ENCODE data around the gene SAMD9L.

The SAMD9L gene

DNA sequence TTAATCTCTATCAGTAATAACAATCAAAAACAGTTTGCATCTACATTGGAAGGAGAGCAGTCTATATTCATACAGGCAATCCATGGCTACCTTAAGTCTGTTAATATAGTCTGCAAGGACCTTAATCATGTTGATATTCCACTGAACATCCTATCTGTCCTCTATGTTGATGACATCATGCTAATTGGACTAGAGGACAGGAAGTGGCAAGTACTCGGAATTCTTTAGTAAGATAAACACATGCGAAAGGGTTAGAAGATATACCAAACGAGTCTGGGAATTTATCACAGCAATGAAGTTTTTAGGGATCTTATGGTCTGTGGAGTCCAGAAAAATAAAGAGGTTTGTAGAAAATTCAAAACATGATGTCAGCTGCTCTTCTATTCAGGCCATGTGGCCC is 11.3 kb upstream of the SAMD9L start:
- POLR2A ChIA-PET: no interaction called here
- CTCF ChIA-PET: interaction anchor here (0.6 to 1.0 kb wide), 3 partner anchors 107 to 539 kb away, joined by 3 to 6 read pairs (median 4); no protein-coding TSS in a partner anchor
- no peak overlapping the region for H3K4me3 ChIP-seq (ENCODE audit: low read depth, low read length)
- no peaks in the 10 kb centered on the region for H3K4me1 ChIP-seq (ENCODE audit: control insufficient read depth, insufficient read depth, low read length)
- no peaks in the 10 kb centered on the region for H3K36me3 ChIP-seq (ENCODE audit: control insufficient read depth in 2 of 2, insufficient read depth in 1 of 2, low read length in 2 of 2)
- H3K27ac ChIP-seq (ENCODE audit: extremely low read depth, low read depth, low read length): no peak overlapping the region
- TF ChIP-seq ZNF169 (tag by site-specific recombination; IDR thresholded peaks at IDR 0.05) (no peak), ZNF530 (tag by site-specific recombination; IDR thresholded peaks at IDR 0.05; ENCODE audit: low read depth) (no peak), ELK4 (IDR thresholded peaks at IDR 0.05; ENCODE audit: borderline replicate concordance, low read depth, low read length) (no peak), ATF2 (tag by site-specific recombination; IDR thresholded peaks at IDR 0.05; ENCODE audit: low read depth) (peak; percentile 64; the same call in 1 of the 2 replicates)
- TF ChIP-seq, protein P1, sequence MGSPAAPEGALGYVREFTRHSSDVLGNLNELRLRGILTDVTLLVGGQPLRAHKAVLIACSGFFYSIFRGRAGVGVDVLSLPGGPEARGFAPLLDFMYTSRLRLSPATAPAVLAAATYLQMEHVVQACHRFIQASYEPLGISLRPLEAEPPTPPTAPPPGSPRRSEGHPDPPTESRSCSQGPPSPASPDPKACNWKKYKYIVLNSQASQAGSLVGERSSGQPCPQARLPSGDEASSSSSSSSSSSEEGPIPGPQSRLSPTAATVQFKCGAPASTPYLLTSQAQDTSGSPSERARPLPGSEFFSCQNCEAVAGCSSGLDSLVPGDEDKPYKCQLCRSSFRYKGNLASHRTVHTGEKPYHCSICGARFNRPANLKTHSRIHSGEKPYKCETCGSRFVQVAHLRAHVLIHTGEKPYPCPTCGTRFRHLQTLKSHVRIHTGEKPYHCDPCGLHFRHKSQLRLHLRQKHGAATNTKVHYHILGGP (tag by site-specific recombination; IDR thresholded peaks at IDR 0.05): no peak
- TF ChIP-seq, protein P2, sequence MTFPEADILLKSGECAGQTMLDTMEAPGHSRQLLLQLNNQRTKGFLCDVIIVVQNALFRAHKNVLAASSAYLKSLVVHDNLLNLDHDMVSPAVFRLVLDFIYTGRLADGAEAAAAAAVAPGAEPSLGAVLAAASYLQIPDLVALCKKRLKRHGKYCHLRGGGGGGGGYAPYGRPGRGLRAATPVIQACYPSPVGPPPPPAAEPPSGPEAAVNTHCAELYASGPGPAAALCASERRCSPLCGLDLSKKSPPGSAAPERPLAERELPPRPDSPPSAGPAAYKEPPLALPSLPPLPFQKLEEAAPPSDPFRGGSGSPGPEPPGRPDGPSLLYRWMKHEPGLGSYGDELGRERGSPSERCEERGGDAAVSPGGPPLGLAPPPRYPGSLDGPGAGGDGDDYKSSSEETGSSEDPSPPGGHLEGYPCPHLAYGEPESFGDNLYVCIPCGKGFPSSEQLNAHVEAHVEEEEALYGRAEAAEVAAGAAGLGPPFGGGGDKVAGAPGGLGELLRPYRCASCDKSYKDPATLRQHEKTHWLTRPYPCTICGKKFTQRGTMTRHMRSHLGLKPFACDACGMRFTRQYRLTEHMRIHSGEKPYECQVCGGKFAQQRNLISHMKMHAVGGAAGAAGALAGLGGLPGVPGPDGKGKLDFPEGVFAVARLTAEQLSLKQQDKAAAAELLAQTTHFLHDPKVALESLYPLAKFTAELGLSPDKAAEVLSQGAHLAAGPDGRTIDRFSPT (tag by site-specific recombination; IDR thresholded peaks at IDR 0.05): no peak
- H3K9me3 ChIP-seq (ENCODE audit: control insufficient read depth, insufficient read depth, low read depth, low read length): no peaks in the 10 kb centered on the region

GRCh38 chr7:93156884-93157283 is 8.7 kb upstream of the SAMD9L start:
- no peaks in the 10 kb centered on the region for H3K9me3 ChIP-seq (ENCODE audit: control insufficient read depth, insufficient read depth, low read depth, low read length)
- H3K4me1 ChIP-seq (ENCODE audit: control insufficient read depth, insufficient read depth, low read length): no peaks in the 10 kb centered on the region
- ChIA-PET CTCF (interaction anchor here (0.7 kb wide), 1 partner anchor 35 kb away, joined by 3 read pairs; no protein-coding TSS in a partner anchor), POLR2A (no interaction called here)
- no peak overlapping the region for H3K4me3 ChIP-seq (ENCODE audit: low read depth, low read length)
- TF ChIP-seq ZNF18 (tag by site-specific recombination; IDR thresholded peaks at IDR 0.05) (no peak), ZIC2 (tag by site-specific recombination; IDR thresholded peaks at IDR 0.05) (0 out of 2 replicates have a peak, but pooled peaks have one; percentile 13)
- no peak overlapping the region for H3K27ac ChIP-seq (ENCODE audit: extremely low read depth, low read depth, low read length)
- H3K36me3 ChIP-seq (ENCODE audit: control insufficient read depth in 2 of 2, insufficient read depth in 1 of 2, low read length in 2 of 2): no peaks in the 10 kb centered on the region

DNA sequence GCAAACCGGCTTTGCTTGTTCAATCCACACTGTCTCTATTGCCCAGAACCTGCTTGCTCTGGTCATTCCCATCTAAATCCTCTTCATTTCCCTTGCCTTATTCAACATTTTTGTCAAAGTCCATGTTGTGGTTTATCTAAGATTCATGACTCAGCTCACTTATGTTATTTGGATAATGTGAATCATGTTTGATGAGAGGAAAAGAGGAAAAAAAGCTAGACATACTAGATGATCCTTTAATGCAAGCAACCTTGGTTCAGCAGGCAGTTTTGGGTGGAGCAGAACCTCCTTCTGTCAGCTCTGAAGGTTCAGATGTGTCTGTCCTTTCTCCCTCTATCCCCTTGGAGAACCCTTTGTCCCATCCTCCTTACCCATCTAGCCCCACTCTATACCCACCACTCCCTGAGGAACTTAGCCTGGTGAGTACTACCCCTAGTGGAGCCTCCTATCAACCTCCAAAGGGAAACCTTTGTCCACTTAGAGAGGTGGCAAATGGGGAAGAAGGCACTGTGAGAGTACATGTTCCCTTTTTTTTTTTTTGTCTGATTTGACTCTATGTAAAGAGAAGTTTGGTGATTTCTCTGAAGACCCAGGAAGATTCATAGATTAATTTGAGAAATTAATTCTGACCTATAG is 2.1 kb upstream of the SAMD9L start:
- H3K4me3 ChIP-seq (ENCODE audit: low read depth, low read length): no peak overlapping the region
- CTCF ChIA-PET: no interaction called here
- no peaks in the 10 kb centered on the region for H3K9me3 ChIP-seq (ENCODE audit: control insufficient read depth, insufficient read depth, low read depth, low read length)
- POLR2A ChIA-PET: no interaction called here
- no peaks in the 10 kb centered on the region for H3K36me3 ChIP-seq (ENCODE audit: control insufficient read depth in 2 of 2, insufficient read depth in 1 of 2, low read length in 2 of 2)
- H3K27ac ChIP-seq (ENCODE audit: extremely low read depth, low read depth, low read length): no peak overlapping the region
- no peaks in the 10 kb centered on the region for H3K4me1 ChIP-seq (ENCODE audit: control insufficient read depth, insufficient read depth, low read length)
- TF ChIP-seq ZNF292 (tag by site-specific recombination; IDR thresholded peaks at IDR 0.05; ENCODE audit: borderline replicate concordance, low read depth): no peak
- no peak for TF ChIP-seq MYNN (tag by site-specific recombination; IDR thresholded peaks at IDR 0.05; ENCODE audit: borderline replicate concordance)
- TF ChIP-seq ZNF404 (tag by site-specific recombination; IDR thresholded peaks at IDR 0.05): no peak
- TF ChIP-seq, protein P3, sequence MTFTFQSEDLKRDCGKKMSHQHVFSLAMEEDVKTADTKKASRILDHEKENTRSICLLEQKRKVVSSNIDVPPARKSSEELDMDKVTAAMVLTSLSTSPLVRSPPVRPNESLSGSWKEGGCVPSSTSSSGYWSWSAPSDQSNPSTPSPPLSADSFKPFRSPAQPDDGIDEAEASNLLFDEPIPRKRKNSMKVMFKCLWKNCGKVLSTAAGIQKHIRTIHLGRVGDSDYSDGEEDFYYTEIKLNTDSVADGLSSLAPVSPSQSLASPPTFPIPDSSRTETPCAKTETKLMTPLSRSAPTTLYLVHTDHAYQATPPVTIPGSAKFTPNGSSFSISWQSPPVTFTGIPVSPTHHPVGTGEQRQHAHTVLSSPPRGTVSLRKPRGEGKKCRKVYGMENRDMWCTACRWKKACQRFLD (tag by site-specific recombination; IDR thresholded peaks at IDR 0.05): no peak
- TF ChIP-seq ZNF624 (tag by site-specific recombination; IDR thresholded peaks at IDR 0.05): no peak
- TF ChIP-seq ZNF707 (tag by site-specific recombination; IDR thresholded peaks at IDR 0.05): no peak
- no peak for TF ChIP-seq ZNF785 (tag by site-specific recombination; IDR thresholded peaks at IDR 0.05)
- no peak for TF ChIP-seq ZNF580 (tag by site-specific recombination; IDR thresholded peaks at IDR 0.05)
- no peak for TF ChIP-seq ZNF521 (tag by site-specific recombination; IDR thresholded peaks at IDR 0.05)
- TF ChIP-seq, protein P4, sequence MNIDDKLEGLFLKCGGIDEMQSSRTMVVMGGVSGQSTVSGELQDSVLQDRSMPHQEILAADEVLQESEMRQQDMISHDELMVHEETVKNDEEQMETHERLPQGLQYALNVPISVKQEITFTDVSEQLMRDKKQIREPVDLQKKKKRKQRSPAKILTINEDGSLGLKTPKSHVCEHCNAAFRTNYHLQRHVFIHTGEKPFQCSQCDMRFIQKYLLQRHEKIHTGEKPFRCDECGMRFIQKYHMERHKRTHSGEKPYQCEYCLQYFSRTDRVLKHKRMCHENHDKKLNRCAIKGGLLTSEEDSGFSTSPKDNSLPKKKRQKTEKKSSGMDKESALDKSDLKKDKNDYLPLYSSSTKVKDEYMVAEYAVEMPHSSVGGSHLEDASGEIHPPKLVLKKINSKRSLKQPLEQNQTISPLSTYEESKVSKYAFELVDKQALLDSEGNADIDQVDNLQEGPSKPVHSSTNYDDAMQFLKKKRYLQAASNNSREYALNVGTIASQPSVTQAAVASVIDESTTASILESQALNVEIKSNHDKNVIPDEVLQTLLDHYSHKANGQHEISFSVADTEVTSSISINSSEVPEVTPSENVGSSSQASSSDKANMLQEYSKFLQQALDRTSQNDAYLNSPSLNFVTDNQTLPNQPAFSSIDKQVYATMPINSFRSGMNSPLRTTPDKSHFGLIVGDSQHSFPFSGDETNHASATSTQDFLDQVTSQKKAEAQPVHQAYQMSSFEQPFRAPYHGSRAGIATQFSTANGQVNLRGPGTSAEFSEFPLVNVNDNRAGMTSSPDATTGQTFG (tag by site-specific recombination; IDR thresholded peaks at IDR 0.05; ENCODE audit: borderline replicate concordance): no peak
